Measurements from ENCODE around the gene PIBF1. TPM values are rescaled to one million over a fixed set of nuclear protein-coding genes. Genes with fewer than 3 reads are reported as not detected.
"Not testable (repeated sequence)": the region's sequence is repeated elsewhere in the genome, so short reads cannot be mapped to it uniquely, and the experiment has no call there.

PIBF1 gene
- total and polyA plus RNA-seq, 12 donors: 3.9 to 24.7 (median 16.5) TPM

GRCh38 chr13:72891423-72891822, 109.5 kb downstream of the PIBF1 start:
- intact Hi-C loops (cut with DNase I): no loop called here
- TF ChIP-seq POLR2A (IDR thresholded peaks at IDR 0.05) (no peak), CTCF (IDR thresholded peaks at IDR 0.05) (no peak)
- WGBS, 4 donors: 84 to 99% (median 98%) methylated on average over 3 of the region's 3 CpGs
- no peak for DNase-seq
- no peaks in the 10 kb centered on the region for H3K9me3 ChIP-seq (replicated peaks in 1 of 3)
- H3K36me3 ChIP-seq (replicated peaks in 1 of 2): peaks cover 0 to 8% of the 10 kb centered on the region in 2 donors
- H3K27me3 ChIP-seq: no peaks in the 10 kb centered on the region
- H3K4me3 ChIP-seq: no peak overlapping the region
- H3K27ac ChIP-seq: no peak overlapping the region
- no peaks in the 10 kb centered on the region for H3K4me1 ChIP-seq (replicated peaks in 1 of 2)

GRCh38 chr13:72896869-72897268, 114.9 kb downstream of the PIBF1 start:
- H3K9me3 ChIP-seq (replicated peaks in 1 of 3): no peaks in the 10 kb centered on the region
- H3K4me1 ChIP-seq (replicated peaks in 1 of 2): no peaks in the 10 kb centered on the region
- intact Hi-C loops (cut with DNase I): no loop called here
- no peak for TF ChIP-seq CTCF (IDR thresholded peaks at IDR 0.05)
- no peak for TF ChIP-seq POLR2A (IDR thresholded peaks at IDR 0.05)
- no peak for DNase-seq
- no peak overlapping the region for H3K4me3 ChIP-seq
- no peak overlapping the region for H3K27ac ChIP-seq
- H3K27me3 ChIP-seq: no peaks in the 10 kb centered on the region
- WGBS, 4 donors: 97 to 99% (median 98%) methylated on average over 4 of the region's 4 CpGs
- peaks cover 0 to 8% of the 10 kb centered on the region in 2 donors for H3K36me3 ChIP-seq (replicated peaks in 1 of 2)

GRCh38 chr13:72901546-72901945, 119.6 kb downstream of the PIBF1 start:
- H3K4me3 ChIP-seq; intact Hi-C loops (cut with DNase I); H3K9me3 ChIP-seq (replicated peaks in 1 of 3); H3K4me1 ChIP-seq (replicated peaks in 1 of 2); DNase-seq; H3K27ac ChIP-seq; H3K27me3 ChIP-seq; H3K36me3 ChIP-seq (replicated peaks in 1 of 2): not testable (repeated sequence)
- WGBS, 4 donors: 89 to 94% (median 93%) methylated on average over 7 of the region's 7 CpGs

- no peak for DNase-seq
- H3K4me3 ChIP-seq: no peak overlapping the region
- intact Hi-C loops (cut with DNase I): no loop called here
- TF ChIP-seq POLR2A (IDR thresholded peaks at IDR 0.05) (no peak), CTCF (IDR thresholded peaks at IDR 0.05) (no peak)
- H3K27me3 ChIP-seq: no peaks in the 10 kb centered on the region
- peaks cover 0 to 9% of the 10 kb centered on the region in 2 donors for H3K36me3 ChIP-seq (replicated peaks in 1 of 2)
- no peak overlapping the region for H3K27ac ChIP-seq
- 93 to 97% (median 96%) methylated on average over 4 of the region's 4 CpGs for WGBS, 4 donors
- no peaks in the 10 kb centered on the region for H3K4me1 ChIP-seq (replicated peaks in 1 of 2)
- no peaks in the 10 kb centered on the region for H3K9me3 ChIP-seq (replicated peaks in 1 of 3)
Measured at GRCh38 chr13:72908416-72908815, 126.5 kb downstream of the PIBF1 start.

- Histone ChIP-seq H3K9me3 (replicated peaks in 1 of 3) (no peaks in the 10 kb centered on the region), H3K36me3 (replicated peaks in 1 of 2) (peaks cover 0 to 9% of the 10 kb centered on the region in 2 donors), H3K27me3 (no peaks in the 10 kb centered on the region), H3K27ac (no peak overlapping the region), H3K4me1 (replicated peaks in 1 of 2) (no peaks in the 10 kb centered on the region), H3K4me3 (no peak overlapping the region)
- TF ChIP-seq CTCF (IDR thresholded peaks at IDR 0.05): no peak
- TF ChIP-seq POLR2A (IDR thresholded peaks at IDR 0.05): no peak
- WGBS, 4 donors: 94 to 100% (median 98%) methylated on average over 1 of the region's 1 CpG
- intact Hi-C loops (cut with DNase I): no loop called here
- DNase-seq: no peak
Measured at GRCh38 chr13:72911981-72912380, 130.0 kb downstream of the PIBF1 start.

Data from adrenal gland (tissue), 12 donors.